Activated naive CD4-positive, alpha-beta T cell (primary cell): Measurements from ENCODE around the gene AGRP.
"Not testable (repeated sequence)": the region's sequence is repeated elsewhere in the genome, so short reads cannot be mapped to it uniquely, and the experiment has no call there.

Experiments used
- DNase-seq, 4 experiments: peaks; one replicate each; lab custom pipeline; 2025; lab: John Stamatoyannopoulos, UW

The AGRP gene

GRCh38 chr16:67504031-67505021 is 21.0 kb upstream of the AGRP start:
- DNase-seq: peak in 2 of 4 experiments; percentile 14 to 15

DNA sequence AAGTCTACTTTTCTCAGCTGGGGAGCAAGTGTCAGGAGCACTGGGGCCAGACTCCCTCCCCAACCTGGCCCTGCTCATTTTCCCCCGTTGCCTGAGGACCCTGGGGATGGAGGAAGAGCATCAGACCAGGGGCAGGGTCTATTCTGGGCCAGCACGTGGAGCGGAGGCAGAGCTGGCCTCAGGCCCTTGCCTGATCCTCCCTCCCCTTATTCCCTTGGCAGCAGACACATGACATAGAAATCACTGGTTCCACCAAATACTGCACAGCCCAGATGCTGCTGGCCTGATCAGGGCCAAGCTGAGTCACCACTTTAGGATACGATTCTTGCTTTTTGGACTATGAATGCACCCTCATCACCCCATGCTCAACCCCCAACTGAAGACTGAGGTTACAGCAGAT is 15.8 kb upstream of the AGRP start:
- DNase-seq: no peak

DNA sequence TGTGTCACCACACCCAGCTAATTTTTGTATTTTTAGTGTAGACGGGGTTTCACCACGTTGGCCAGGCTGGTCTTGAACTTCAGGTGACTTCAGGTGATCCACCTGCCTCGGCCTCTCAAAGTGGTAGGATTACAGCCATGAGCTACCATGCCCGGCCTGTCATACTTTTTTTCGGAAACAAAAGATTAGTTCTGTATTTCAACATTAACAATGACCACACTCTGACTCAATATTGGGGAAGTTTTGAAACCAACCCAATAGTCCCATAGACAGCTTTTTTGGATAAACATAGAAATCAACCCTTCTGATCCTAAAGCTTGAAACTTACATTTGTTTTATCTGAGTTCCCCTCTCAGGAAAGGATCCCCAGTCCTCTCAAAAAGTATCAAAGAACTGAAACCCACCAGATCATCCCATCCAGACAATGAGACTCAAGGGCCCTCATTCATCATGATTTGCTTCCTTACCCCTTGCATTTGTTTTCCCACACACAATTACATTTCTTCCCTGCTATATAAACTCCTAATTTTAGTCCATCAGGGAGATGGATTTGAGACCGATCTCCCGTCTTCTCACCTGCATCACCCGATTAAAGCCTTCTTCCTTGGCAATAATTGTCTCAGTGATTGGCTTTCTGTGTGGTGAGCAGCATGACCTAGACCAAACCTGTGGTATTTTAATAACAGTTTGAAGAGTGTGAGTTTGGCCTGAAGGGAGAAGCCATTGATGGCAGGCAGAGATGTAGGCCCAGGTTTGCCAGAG is 7.2 kb upstream of the AGRP start:
- no peak for DNase-seq

DNA sequence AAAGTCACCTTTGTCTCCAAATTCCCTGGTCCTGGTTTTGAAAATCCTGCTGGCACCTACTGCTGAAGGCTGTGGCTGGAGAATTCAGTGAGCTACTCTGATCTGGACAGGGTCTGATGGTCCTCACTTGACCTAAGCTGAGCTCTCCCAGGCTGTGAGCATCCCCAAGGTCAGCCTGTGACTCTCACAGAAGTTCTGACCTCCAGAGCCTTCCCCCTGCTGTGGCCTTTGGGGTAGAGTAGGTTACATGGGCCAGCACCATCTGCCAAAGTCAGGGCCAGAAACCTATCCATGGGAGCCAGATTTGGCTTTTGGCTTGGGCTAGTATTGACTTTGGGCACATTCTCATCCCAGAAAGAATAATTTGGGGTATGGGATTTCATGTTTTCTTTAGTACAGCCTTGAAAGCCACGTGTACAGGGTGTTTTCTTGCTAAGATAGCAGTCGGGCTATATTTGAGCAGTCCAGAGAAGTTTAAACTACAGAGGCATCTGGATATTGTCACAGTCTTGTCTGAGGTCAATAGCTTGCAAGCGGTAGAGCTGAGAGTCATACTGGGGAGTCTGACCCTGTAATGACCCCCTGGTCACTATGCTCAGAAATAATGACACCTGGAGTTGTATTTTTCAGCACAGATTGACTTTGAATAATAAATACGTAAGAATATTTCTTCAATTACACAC is 6.2 kb upstream of the AGRP start:
- no peak for DNase-seq

- DNase-seq: not testable (repeated sequence)
Observed at GRCh38 chr16:67487561-67487960, 4.2 kb upstream of the AGRP start.

DNA sequence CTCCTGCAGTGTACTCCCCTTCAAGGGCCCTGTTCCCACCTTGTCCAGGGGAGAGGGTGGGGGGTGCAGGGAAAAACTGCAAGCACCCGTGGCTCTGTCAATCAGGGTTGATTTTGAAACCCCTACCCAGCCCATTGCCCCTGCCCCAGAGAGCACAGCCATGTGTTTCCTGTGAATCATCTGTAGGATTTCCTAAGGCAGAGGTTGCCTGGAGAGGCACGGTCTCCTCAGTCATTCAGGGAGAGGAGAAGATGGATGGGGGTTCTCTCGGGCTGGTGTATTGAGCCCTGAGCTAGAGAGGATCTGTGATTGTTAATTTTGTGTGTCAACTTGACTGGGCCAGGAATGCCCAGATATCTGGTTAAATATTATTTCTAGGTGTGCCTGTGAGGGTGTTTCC is 3.5 kb upstream of the AGRP start:
- DNase-seq: no peak

DNA sequence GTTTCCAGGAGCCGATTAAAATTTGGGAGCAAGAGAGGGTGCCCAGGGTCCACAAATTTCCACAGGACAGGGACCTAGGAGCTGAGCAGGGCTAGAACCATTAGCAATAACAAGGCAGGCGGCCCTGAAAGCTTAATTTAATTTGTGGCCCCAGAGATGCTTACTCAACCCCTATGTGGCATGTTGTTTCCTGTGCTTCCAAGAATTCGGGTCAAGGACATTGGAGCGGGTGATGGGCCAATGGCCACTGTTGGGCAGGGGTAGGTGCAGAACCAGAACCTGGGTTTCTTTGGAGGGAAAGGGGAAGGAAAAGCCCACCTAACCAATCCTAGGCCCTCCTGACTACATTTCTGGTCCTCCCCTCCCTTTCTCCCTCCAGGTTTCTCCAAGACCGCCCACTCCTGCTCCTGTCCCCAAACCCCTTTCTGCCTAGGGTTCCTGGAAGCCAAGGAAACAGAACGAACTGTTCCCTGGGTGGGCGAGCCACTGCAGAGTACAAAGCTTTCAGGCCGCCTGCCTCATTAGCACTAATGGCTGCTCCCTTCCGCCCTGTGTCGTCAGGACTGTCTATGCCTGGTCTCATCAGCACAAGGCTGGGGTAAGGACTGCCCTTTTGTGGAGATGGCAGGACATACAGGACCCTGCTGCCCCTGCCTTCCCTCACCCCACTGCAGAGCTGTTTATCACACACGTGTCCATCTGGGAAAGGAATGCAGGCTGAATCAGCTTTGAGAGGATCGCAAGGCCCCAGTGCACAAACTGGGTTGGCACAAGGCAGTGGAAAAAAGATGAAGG is 581 bp upstream of the AGRP start:
- no peak for DNase-seq

- no peak for DNase-seq
Observed at GRCh38 chr16:67482233-67482924, 968 bp downstream of the AGRP start.

GRCh38 chr16:67481561-67482232 is 1.6 kb downstream of the AGRP start:
- DNase-seq: peak in 1 of 4 experiments; percentile 29

DNA sequence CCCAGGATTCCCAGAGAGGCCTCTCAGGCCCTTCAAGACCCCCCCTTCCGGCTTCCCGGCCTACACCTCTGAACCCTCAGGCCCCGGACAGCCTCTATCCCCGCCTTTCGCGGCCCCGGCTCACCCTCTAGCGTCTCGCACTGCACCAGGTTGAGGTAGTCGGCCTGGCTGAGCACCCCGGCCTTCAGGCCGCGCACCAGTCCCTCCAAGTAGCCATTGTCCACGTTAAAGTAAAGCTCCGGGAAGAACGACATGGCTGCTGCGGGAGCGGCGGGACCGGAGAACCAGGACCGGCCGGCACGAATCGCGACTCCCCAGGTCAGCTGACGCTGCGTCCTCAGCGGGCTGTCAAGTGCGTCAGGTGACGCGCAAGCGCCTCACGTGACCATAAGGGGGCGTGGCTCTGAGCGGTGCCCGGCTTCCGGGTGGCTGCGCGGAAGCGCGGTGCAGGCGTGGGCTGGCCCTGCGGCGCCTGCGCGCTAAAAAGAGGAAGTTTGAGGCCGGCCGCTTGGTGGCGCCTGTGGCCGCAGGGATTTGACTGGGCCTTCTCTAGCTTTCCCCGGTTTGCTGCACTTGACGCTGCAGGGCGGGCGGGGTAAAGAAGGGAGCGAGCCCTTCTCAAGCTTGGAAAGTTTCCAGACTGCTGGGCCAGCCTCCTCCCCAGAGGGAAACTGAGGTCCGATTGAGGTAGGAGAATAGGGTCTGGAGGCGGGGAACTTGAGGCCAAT is 2.4 kb downstream of the AGRP start, which contains the start of gene ATP6V0D1:
Gene ATP6V0D1, minus strand, starts transcription at position 325 of the 728 bp plus-strand sequence. Its CDS starts 71 bp downstream, at position 254.
- peak; percentile 94 to 98 (median 96) for DNase-seq

GRCh38 chr16:67477960-67478554 is 5.3 kb downstream of the AGRP start:
- no peak for DNase-seq

- no peak for DNase-seq
Observed at GRCh38 chr16:67474551-67475455, 8.5 kb downstream of the AGRP start.

DNA sequence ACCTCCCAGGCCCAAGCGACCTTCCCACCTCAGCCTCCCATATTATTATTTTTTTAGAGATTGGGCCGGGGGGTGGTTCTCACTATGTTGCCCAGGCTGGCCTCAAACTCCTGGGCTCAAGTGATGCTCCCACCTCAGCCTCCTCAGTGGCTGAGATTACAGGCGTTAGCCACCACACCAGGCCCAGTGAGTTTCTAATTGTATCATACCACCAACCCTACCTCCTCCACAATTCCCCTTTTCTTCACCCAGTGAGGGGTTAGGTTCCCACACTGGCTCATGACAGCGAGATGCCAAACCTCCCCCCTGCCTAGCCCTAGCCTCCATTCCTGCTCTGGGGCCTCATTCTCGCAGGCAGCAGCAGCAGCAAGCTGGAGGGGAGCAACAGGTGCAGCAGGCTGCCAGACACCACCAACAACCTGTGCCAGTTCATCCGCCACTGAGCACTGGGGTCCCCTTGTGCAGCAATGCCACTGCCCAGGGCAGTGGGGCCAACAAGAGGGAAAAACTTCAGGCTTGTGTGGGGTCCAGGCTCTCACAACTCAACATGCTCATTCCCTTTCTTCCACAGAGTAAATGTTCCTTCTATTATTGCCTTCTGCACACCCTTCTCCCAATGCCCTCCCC is 11.5 kb downstream of the AGRP start:
- DNase-seq: no peak

GRCh38 chr16:67470359-67470758 is 13.0 kb downstream of the AGRP start:
- no peak for DNase-seq

DNA sequence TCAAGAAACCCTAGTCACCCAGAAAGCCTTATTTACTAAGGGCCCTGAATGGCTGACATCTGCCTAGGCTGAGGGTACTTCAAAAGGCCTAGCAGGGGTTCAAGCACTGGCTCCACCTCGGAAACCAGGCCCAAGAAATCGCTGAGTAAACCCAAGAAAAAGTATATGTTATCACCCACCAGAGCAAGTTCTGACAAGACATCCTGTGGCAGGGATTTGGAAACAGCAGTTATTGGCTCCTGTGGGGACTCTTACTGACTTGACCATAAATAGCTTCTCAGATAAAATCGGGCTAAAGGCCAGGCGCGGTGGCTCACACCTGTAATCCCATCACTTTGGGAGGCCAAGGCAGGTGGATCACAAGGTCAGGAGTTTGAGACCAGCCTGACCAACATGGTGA is 14.6 kb downstream of the AGRP start:
- DNase-seq: no peak

DNA sequence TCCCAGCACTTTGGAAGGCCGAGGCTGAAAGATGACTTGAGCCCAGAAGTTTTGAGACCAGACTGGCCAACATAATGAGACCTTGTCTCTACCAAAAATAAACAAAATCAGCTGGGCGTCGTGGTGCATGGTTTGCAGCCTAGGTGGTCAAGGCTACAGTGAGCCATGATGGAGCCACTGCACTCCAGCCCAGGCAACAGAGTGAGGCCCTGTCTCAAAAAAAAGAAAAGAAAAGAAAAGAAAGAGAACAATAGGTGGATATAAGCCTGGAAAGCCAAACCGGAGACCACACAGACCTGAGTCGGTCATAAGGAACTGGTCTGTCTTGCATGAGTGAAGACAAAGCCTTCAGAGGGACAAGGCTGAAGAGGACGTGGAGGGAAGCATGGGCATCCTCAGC is 16.8 kb downstream of the AGRP start:
- no peak for DNase-seq

- DNase-seq: no peak
Observed at GRCh38 chr16:67464565-67464964, 18.8 kb downstream of the AGRP start.

GRCh38 chr16:67463691-67464090 is 19.7 kb downstream of the AGRP start:
- no peak for DNase-seq
